ENCODE data around the gene IFI6.
A peak's percentile ranks its signal among the peaks of the same experiment; 100 is the strongest.

IFI6 gene

GRCh38 chr1:27669876-27670275 lies 2.1 kb downstream of the IFI6 start:
- no peak for DNase-seq

GRCh38 chr1:27668808-27669723 lies 2.9 kb downstream of the IFI6 start:
- DNase-seq: peak; percentile 92

- no peak for DNase-seq
These were observed 3.7 kb downstream of the IFI6 start for GRCh38 chr1:27668121-27668807.

- no peak for DNase-seq
These were observed 5.2 kb downstream of the IFI6 start for GRCh38 chr1:27666791-27667254.

GRCh38 chr1:27666294-27666693 lies 5.7 kb downstream of the IFI6 start:
- no peak for DNase-seq

- no peak for DNase-seq
These were observed 6.9 kb downstream of the IFI6 start for GRCh38 chr1:27665016-27665651.

- no peak for DNase-seq
These were observed 7.7 kb downstream of the IFI6 start for GRCh38 chr1:27664291-27664690.

- peak; percentile 94 for DNase-seq
These were observed 9.1 kb downstream of the IFI6 start for GRCh38 chr1:27662707-27663393.

GRCh38 chr1:27662261-27662660 lies 9.7 kb downstream of the IFI6 start:
- no peak for DNase-seq

- no peak for DNase-seq
These were observed 10.4 kb downstream of the IFI6 start for GRCh38 chr1:27661412-27662075.

GRCh38 chr1:27660300-27660835 lies 11.6 kb downstream of the IFI6 start:
- peak; percentile 27 for DNase-seq

- DNase-seq: peak; percentile 93
These were observed 12.3 kb downstream of the IFI6 start for GRCh38 chr1:27659497-27660299.

GRCh38 chr1:27658951-27659496 lies 13.0 kb downstream of the IFI6 start:
- DNase-seq: no peak

GRCh38 chr1:27656157-27656893 lies 15.7 kb downstream of the IFI6 start:
- no peak for DNase-seq

GRCh38 chr1:27655151-27655937 lies 16.6 kb downstream of the IFI6 start:
- DNase-seq: no peak

- DNase-seq: no peak
These were observed 19.7 kb downstream of the IFI6 start for GRCh38 chr1:27652111-27652864.

GRCh38 chr1:27650539-27651175 lies 21.3 kb downstream of the IFI6 start:
- DNase-seq: no peak

- no peak for DNase-seq
These were observed 21.8 kb downstream of the IFI6 start for GRCh38 chr1:27650171-27650538.

Data from activated CD4-positive, alpha-beta T cell treated with anti-CD3 and anti-CD28 coated beads, Interleukin-2, Interleukin-6, amounts not matched to agents 100 ng/mL and 50 ng/mL, durations not matched to agents 16 hours and 8 hours (primary cell).